ENCODE results near the gene ANKRD60.

DNA sequence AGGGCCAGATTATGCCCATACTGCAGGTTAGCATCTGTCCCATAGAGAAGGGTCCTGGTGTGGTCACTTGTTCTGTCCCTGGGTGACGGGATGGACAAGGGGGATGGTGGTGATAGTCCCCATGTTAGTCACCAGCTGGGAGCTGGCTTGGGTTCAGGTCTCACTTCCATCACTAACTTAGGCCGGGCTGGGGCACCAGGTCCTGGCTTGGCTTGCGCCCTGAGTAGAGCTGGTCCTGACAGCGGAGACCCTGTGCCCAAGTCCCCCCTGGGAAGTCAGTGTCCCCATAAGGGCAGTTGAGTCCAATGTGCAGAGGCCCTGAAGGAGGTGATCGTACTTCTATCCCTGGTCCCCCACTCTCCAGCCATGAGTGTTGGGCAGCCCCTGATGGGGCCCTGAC is 52.6 kb downstream of the ANKRD60 start:
- TF ChIP-seq EZH2 (IDR thresholded peaks at IDR 0.05; ENCODE audit: insufficient read depth, poor library complexity, severe bottlenecking) = no peak
- TF ChIP-seq EZH2phosphoT487 (IDR thresholded peaks at IDR 0.05; ENCODE audit: insufficient read depth, low read depth) = no peak
